Panc1 (cell line): ENCODE measurements around the gene EID3. TPM values are rescaled to one million over a fixed set of nuclear protein-coding genes. Genes with fewer than 3 reads are reported as not detected.
"Not testable (repeated sequence)": the region's sequence is repeated elsewhere in the genome, so short reads cannot be mapped to it uniquely, and the experiment has no call there.

Experiments
- ATAC-seq: fragments of 200-7000 bp; cut with Tn5 transposase; 2 replicates; pipeline ENCODE4 v1.9.1; 2020; ENCODE audit warnings: mild to moderate bottlenecking, moderate library complexity
- BruUV-seq: library from RNA; stranded (reverse); fragments of 400-500 nt; replicated peaks from 2 replicates; lab custom pipeline; 2021; lab: Mats Ljungman, UMichigan
- CTCF ChIA-PET: fragments of 300-600 bp; sonication (Branson Sonifier 250); formaldehyde crosslinking; loops from one replicate; lab custom pipeline; 2022; ENCODE audit warnings: antibody characterized with exemption; lab: Charles Lee
- POLR2A ChIA-PET: fragments of 300-600 bp; sonication (Branson Sonifier 250); formaldehyde crosslinking; loops from one replicate; lab custom pipeline; 2022; ENCODE audit warnings: antibody characterized with exemption; lab: Charles Lee
- DNase-seq: peaks from one replicate; pipeline ENCODE4 v3.0.0-alpha.2; 2010; ENCODE audit warnings: low read depth, low spot score
- H3K27ac ChIP-seq: 2 replicates; pipeline ENCODE4 v1.5.1; 2011; ENCODE audit warnings: mild to moderate bottlenecking, low read length, inconsistent platforms
- H3K27me3 ChIP-seq: fragments of 200-500 bp; sonication (Bioruptor generic); 2 replicates; pipeline ENCODE4 v1.6.0; 2014; ENCODE audit warnings: low read length, inconsistent platforms; ENCODE audit not compliant: control insufficient read depth, insufficient read depth
- H3K36me3 ChIP-seq: fragments of 200-500 bp; sonication (Bioruptor generic); 2 replicates; pipeline ENCODE4 v1.5.1; 2014; ENCODE audit warnings: inconsistent platforms, mild to moderate bottlenecking, low read length, moderate library complexity; ENCODE audit not compliant: control insufficient read depth, insufficient read depth
- H3K4me1 ChIP-seq: 2 replicates; pipeline ENCODE4 v1.5.1; 2011; ENCODE audit warnings: inconsistent platforms, mild to moderate bottlenecking, low read length, moderate library complexity; ENCODE audit not compliant: control insufficient read depth, insufficient read depth
- H3K4me3 ChIP-seq, 2 experiments: 2 replicates each; pipeline ENCODE4 v1.5.1; 2011 to 2012; ENCODE audit warnings: low read depth in 2 of 2, low read length in 2 of 2, mild to moderate bottlenecking in 2 of 2, inconsistent platforms in 1 of 2, moderate library complexity in 1 of 2
- H3K9me3 ChIP-seq: fragments of 200-500 bp; sonication (Bioruptor generic); 2 replicates; pipeline ENCODE4 v1.5.1; 2014; ENCODE audit warnings: low read depth, mild to moderate bottlenecking, inconsistent platforms, low read length, moderate library complexity; ENCODE audit not compliant: control insufficient read depth, insufficient read depth
- POLR2AphosphoS5 ChIP-seq: IDR thresholded peaks from 2 replicates; pipeline ENCODE4 v1.6.1; 2012; ENCODE audit warnings: mild to moderate bottlenecking, low read depth, low read length, moderate library complexity
- in situ Hi-C: cut with HindIII; loops from 2 replicates; pipeline ENCODE4 v1.10.0; 2016; ENCODE audit warnings: low sequenced_read_pairs, low pct_unique_long_range_greater_than_20kb
- intact Hi-C: fragments of 100-400 bp; cut with micrococcal nuclease; formaldehyde crosslinking; loops from one replicate; pipeline ENCODE4 v1.10.0; 2022; ENCODE audit not compliant: unreplicated experiment
- total RNA-seq: library from RNA; stranded (reverse); gene quantifications from one replicate; pipeline ENCODE4 v1.2.1, GENCODE V29; 2021; ENCODE audit not compliant: unreplicated experiment
- TF ChIP-seq, protein P1 (sequence below): fragments of 450-650 bp; IDR thresholded peaks from 2 replicates; pipeline ENCODE4 v1.5.1; 2017; ENCODE audit warnings: mild to moderate bottlenecking

EID3 gene
- total RNA-seq, 1 experiment from 2014 or later: 18.5 TPM

DNA sequence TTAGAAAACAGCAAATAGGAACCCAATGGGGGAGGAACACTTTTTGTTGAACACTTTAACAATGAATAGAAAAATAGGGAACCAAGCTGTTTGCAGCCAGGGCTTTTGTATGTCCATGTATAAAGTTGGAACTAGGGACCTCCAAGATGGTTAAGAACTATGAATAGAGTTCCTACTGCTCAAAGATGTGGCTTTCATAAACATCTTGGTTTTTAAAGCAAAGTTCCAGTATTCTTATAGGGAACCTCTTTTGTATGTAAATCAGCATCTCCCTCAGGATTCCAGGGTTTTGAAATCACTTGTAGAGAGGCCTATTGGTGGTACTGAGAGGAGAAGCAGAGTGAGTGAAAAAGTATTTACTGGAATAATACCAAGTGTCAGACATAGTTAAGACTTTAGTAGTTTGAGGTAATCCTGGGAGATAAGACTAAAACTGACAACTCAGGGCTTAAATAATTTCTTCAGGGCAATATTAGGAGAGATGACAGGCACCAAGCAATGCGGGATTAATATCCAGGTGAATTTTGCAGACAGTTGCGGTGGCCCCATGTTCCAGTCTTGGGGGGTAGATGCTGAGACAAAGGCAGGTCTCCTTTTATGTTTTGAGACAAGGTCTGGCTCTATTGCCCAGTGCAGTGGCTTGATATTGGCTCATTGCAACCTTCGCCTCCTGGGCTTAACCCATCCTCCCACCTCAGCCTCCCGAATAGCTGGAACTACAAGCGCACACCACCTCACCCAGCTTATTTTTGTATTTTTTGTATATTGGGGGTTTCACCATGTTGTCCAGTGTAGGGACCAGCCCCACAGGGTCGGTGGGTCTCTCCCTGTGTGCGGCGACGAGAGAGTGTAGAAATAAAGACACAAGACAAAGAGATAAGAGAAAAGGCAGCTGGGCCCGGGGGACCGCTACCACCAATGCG, 10.4 kb upstream of the EID3 start:
- peaks cover 53% of the 10 kb centered on the region for H3K4me1 ChIP-seq
- ATAC-seq (0 out of 2 replicates have a peak, but pooled peaks have one; percentile 22), DNase-seq (no peak)
- no peaks in the 10 kb centered on the region for H3K9me3 ChIP-seq
- H3K4me3 ChIP-seq: peak overlapping the region; percentile 29 to 86
- H3K27ac ChIP-seq: peak overlapping the region; percentile 94
- peaks cover 13% of the 10 kb centered on the region for H3K36me3 ChIP-seq
- intact Hi-C loops: no loop called here
- no peaks in the 10 kb centered on the region for H3K27me3 ChIP-seq
- ChIA-PET POLR2A (interaction anchor here (0.5 to 1.9 kb wide), 4 partner anchors 17 to 93 kb away, joined by 3 to 9 read pairs (median 4); no protein-coding TSS in a partner anchor), CTCF (no interaction called here)
- BruUV-seq: TSS peak; percentile 4
- in situ Hi-C loops: no loop called here
- TF ChIP-seq POLR2AphosphoS5: peak; percentile 41
- TF ChIP-seq, protein P1, sequence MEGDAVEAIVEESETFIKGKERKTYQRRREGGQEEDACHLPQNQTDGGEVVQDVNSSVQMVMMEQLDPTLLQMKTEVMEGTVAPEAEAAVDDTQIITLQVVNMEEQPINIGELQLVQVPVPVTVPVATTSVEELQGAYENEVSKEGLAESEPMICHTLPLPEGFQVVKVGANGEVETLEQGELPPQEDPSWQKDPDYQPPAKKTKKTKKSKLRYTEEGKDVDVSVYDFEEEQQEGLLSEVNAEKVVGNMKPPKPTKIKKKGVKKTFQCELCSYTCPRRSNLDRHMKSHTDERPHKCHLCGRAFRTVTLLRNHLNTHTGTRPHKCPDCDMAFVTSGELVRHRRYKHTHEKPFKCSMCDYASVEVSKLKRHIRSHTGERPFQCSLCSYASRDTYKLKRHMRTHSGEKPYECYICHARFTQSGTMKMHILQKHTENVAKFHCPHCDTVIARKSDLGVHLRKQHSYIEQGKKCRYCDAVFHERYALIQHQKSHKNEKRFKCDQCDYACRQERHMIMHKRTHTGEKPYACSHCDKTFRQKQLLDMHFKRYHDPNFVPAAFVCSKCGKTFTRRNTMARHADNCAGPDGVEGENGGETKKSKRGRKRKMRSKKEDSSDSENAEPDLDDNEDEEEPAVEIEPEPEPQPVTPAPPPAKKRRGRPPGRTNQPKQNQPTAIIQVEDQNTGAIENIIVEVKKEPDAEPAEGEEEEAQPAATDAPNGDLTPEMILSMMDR: no peak

DNA sequence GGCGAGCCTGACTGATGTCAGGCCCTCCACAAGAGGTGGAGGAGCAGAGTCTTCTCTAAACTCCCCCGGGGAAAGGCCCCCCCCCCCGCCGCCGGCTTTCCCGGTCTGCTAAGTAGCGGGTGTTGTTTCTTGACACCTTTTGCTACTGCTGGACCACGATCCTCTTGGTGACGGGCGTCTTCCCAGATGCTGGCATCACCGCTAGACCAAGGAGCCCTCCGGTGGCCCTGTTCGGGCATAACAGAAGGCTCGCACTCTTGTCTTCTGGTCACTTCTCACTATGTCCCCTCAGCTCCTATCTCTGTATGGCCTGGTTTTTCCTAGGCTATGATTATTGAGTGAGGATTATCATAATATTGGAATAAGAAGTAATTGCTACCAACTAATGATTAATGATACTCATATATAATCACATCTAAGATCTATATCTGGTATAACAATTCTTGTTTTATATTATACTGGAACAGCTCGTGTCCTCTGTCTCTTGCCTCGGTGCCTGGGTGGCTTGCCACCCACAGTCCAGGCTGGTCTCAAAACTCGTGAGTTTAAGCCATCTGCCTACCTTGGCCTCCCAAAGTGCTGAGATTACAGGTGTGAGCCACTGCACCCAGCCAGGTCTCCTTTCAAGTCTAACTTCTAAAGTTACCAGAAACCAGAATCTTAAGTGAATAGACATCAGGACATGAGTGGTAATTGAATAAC, 9.2 kb upstream of the EID3 start:
- Histone ChIP-seq H3K4me3 (peak overlapping the region; percentile 15 to 25; a peak in 3 of 4 replicates), H3K27ac (peak overlapping the region; percentile 94), H3K36me3 (peaks cover 11% of the 10 kb centered on the region), H3K4me1 (peaks cover 62% of the 10 kb centered on the region)
- 0 out of 2 replicates have a peak, but pooled peaks have one; percentile 1 for TF ChIP-seq POLR2AphosphoS5
- TF ChIP-seq, protein P1: peak; percentile 64
- CTCF ChIA-PET: interaction anchor here (1.6 kb wide), 1 partner anchor 44 kb away, joined by 3 read pairs; no protein-coding TSS in a partner anchor
- in situ Hi-C loops, ATAC-seq, H3K9me3 ChIP-seq, DNase-seq, intact Hi-C loops, H3K27me3 ChIP-seq, BruUV-seq: not testable (repeated sequence)
- POLR2A ChIA-PET: interaction anchor here (0.6 to 1.3 kb wide), 3 partner anchors 49 to 104 kb away, joined by 3 to 6 read pairs (median 4); no protein-coding TSS in a partner anchor
